GM21381 (cell line): ENCODE data around the gene WWOX.

ENCODE experiments used
- ATAC-seq: cut with Tn5 transposase; IDR thresholded peaks from one replicate; pipeline ENCODE4 v1.9.1; 2021; ENCODE audit warnings: mild to moderate bottlenecking, moderate library complexity; ENCODE audit not compliant: unreplicated experiment

WWOX gene

DNA sequence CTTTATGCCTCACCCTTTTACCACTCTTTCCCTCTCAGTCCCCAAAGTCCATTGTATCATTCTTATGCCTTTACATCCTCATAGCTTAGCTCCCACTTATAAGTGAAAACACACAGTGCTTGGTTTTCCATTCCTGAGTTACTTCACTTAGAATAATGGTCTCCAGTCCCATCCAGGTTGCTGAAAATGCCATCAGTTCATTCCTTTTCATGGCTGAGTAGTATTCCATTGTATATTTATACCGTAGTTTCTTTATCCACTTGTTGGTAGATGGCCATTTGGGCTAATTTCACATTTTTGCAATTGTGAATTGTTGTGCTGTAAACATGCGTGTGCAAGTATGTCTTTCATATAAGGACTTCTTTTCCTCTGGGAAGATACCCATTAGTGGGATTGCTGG, 597.3 kb downstream of the WWOX start:
- no peak for ATAC-seq

DNA sequence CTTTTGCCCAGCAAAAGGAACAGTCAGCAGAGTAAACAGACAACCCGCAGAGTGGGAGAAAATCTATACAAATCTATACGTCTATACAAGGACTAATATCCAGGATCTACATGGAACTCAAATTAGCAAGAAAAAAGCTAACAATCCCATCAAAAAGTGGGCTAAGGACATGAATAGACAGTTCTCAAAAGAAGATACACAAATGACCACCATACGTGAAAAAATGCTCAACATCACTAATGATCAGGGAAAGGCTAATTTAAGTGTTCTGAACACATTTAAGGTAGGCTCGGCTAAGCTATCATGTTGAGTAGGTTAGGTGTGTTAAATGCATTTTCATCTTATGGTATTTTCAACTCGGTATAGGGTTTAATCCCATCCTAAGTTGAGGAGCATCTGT, 598.0 kb downstream of the WWOX start:
- ATAC-seq = no peak

DNA sequence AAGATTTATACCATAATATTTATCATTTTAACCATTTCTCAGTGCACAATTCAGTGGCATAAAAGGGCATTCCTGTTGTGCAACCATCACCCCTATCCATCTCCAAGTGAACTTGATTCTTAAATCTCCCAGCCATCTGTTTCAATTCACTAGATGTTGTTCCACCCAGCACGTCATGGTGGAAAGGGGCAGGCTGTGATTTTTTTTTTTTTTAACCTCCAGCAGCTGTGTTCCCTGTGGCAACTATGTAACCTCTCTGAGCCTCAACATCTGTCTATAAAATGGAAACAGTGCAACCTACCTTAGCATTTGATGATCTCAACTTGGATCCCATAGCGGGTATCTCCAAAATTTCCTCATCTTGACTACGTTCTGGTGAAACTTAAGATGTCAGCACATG, 604.5 kb downstream of the WWOX start:
- no peak for ATAC-seq

DNA sequence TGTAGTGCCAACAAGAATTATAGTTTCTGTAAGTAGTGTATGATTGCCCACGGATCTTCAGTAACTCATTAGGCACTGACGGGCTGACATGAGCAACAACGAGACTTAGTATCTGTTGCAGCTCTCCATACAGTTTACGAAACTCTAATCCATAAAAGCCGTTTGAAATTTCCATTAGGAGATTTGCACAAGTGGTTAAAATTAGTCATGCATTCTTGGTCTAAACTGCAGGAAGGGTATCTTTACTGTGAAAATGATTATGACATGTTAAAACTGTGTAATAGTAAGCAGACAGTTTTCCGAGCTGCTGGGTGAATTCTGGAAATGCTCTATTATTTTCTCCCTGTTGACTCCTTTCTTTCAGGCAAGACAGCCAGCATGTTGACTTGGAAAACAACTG, 605.0 kb downstream of the WWOX start:
- ATAC-seq = no peak

DNA sequence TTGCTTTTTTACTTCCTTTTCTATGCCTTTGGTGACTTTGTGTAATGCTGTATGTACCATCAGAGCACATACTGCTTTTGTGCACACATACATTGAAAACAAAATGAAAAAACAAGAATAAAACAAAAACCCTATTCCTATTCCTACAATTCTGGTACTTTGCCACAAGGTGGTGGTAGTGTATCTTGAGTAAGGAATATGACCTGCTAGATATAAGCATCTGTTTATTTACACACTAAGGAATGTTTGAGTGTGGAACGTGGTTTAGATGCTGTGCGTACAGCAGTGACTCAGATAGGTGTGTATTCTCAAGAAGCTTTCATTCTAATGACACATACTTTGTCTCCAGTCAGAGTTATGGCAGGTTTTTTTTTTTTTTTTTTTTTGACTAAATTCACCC, 606.2 kb downstream of the WWOX start:
- ATAC-seq = no peak

DNA sequence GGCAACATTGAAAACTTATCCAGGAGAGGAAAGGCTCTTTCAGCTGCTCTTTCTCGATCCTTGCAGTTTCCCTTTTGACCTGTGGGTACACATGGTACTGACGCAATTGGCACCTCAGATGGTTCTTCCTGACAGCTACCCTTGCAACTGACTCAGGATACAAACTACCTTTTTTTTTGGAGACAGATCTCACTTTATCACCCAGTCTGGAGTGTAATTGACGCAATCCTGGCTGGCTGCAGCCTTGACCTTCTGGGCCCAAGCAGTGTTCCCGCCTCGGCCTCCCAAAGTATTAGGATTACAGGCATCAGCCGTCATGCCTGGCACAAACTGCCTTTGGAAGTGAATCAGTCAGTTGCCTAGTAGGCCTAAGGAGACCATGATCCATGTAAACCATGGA, 607.2 kb downstream of the WWOX start:
- ATAC-seq = no peak

DNA sequence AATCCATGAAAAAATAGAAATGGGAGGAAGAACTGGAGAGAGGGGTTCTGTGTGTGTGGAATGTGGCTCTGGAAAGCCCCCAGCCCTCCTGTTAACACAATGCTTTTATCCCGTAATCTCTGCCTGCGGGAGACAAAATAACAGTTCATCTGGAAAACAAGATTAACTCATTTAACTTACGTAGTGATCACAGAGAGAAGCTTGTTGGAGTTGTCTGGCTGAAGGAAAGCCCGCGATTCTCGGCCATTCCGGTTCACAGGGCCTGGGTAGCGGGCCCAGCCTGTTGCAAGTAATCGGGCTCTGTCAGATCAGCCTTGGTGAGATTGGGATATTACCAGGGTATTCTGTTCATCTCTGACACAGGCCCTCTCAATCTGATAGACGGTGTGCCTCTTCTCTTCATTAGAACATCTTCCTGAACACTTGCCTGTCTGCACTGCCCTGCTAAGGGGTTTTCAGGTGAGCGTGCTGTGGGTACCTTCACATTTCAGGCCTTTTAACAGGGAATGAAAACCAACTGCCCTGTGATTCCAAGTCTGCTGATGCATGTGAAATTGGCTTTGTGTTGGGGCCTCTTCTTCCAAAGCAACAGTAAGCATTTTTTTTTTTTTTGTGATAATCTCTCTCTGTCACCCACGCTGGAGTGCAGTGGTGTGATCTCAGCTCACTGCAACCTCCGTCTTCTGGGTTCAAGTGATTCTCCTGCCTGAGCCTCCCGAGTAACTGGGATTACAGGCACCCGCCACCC, 609.9 kb downstream of the WWOX start:
- ATAC-seq = no peak

DNA sequence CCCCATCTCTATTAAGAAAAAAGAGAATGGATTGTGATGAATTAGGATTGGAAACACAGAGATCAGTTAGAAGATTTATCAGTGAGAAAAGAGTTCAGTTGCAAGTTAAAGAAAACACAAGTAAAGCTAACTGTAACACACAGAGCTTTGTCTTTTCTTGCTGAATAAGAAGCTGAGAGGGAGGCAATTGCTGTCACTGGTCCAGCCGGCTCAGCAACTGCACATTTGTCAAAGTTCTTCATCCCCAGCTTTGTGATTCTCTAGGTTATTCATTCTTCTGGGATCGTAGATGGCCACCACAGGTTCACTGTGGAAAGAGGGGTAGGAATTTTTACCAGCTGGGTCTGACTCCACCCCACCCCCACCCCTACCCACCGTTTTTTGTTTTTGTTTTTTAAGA, 615.7 kb downstream of the WWOX start:
- no peak for ATAC-seq

DNA sequence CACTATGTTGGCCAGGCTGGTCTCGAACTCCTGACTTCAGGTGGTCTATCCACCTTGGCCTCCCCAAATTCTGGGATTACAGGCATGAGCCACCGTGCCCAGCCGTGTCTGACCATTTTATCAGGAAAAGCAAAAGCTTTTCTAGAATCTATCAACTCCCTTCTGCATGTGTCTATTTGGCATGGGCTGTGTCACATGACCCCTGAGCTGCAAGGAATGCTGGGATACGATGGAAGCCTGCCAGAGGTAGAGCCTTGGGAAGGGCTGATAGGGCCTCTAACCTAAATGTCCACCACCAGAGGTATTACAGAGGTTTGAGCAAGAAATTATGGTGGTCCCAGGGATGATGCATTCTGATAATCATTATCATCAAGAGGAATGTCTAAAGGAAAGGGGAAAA, 616.2 kb downstream of the WWOX start:
- no peak for ATAC-seq

DNA sequence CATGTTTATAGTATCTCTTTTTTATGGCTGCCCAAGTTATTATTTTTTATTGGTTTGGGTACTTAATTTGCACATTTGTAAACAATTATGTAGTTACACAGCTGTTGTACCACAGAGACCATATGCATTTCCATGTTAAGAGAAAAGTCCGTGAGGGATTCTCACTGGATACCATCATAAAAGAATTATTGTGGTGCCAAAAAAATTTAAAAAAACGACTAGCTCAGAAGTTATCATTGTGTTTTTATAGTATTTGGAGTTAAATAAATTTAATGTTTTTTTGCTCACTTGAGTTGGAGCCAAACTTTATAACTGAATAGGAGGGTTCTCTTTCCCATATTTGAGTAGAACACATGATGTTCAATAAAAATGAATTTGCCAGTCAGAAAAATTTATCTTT, 618.7 kb downstream of the WWOX start:
- ATAC-seq = no peak

DNA sequence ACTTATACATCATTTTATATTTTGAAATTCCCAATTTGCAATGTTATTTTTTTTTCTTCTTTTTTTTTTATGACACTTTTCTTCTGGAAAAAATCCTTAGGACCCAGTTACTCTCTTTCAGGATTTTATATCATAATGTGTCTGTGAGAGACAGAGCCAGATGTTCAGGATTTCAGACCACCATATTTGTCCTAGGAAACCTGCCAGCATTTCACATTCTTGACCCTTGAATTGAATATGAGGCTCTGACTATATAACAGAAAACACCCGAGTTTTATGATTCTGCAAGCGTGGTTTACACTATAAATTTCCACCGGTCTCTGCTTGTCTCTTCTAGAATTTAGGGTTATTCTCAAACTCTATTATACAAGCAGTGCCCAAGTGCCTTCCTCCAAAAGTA, 621.0 kb downstream of the WWOX start:
- ATAC-seq = no peak

DNA sequence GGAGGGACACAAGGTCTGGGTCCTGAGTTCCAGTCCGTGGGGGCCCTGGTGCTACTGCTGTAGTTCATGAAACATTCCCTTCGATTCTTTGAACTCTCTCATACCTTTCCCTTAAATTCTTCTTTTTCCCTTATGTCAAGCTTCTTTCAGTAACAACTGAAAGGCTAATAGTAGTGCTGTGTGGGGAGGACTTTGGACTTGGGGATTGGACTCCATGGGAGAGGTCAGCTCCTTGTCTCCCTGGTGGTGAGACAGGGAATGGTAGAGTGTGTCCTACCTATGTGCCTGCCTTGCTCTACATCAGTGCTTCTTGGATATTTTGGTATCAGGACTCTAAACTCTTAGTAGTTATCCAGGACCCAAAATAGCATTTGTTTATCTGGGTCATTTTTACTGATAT, 628.1 kb downstream of the WWOX start:
- ATAC-seq = no peak

DNA sequence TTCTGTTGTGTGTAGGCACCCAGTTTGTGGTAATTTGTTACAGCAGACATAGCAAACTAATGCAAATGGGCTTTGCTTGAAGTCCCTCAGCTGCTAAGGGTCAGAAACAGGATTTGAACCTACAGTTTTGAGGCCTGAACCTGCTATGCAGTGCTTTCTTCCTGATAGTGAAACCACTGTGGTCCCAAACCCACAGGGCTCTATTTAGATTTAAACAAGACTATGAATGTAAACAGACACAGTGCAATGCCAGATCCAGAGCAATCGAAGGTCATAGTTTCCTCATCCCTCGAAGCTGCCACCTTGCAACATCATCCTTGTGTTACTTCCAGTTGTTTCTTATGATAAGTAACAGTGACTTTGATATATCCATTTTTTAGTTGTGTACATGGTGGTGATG, 630.2 kb downstream of the WWOX start:
- no peak for ATAC-seq

DNA sequence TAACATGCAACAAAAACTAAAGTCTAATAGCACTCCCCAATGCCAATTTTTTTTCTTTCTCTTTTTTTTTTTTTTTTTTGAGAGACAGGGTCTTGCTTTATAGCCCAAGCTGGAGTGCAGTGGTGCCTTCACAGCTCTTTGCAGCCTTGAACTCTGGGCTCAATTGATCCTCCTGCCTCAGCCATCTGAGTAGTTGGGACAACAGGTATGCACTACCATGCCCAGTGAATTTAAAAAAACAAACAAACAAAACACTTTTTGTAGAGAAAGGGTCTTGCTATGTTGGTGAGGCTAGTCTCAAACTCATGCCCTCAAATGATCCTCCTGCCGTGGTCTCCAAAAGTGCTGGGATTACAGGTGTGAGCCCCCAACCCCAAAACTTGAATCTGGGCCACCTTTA, 632.3 kb downstream of the WWOX start:
- no peak for ATAC-seq

DNA sequence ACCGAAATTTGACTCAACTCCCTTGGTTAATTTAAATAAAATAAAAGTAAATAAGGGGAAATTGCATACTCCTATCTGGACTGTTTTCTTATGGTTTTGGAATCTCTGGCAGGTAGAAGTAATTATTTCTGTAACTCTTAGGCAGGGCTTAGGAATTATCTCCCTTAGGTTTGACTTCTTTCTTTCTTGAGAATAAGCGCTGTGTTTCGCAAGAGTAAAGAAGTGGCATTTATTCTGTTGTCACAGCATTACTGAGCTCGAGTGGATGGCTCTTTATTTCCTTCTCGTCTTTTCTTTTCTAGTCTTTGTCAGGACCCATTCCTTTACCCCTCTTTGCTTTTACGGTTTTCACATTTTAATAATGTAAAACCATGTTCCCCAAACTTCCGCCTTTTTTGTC, 633.2 kb downstream of the WWOX start:
- no peak for ATAC-seq

DNA sequence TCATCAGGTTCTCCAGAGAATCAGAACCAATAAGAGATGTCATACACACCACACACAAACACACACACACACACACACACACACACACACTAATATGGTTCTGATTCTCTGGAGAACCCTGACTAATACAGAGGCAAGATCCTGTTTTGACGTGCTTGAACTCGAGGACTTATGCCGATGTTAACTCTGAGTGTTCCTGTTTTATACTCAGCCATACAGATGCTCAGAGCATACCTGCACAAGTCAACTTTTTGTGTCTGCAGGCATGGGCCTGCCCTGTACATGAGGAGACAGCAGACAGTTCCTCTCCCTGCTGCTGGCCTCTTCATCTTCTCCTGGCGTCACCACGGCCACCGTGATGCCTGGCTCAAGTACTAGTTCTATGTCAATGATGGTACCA, 635.9 kb downstream of the WWOX start:
- ATAC-seq = no peak

DNA sequence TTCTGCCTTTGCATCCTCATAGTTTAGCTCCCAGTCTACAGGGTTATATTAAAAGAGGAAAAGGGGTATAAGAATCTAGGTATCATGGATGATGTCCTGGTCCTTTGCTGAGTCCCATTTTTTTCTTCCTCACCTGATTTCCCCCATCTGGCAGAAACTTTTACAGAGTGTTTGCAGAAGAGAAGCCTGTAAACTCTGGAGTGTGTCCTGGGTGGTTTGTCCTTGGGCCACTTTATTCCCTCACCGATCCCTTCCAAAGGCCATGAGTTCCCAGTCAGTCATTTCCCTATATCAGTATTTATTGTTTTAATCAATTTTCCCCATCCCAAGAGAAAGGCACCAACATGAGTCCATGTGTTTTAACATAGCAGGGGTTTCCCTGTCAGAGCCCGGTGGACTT, 638.2 kb downstream of the WWOX start:
- ATAC-seq = no peak

DNA sequence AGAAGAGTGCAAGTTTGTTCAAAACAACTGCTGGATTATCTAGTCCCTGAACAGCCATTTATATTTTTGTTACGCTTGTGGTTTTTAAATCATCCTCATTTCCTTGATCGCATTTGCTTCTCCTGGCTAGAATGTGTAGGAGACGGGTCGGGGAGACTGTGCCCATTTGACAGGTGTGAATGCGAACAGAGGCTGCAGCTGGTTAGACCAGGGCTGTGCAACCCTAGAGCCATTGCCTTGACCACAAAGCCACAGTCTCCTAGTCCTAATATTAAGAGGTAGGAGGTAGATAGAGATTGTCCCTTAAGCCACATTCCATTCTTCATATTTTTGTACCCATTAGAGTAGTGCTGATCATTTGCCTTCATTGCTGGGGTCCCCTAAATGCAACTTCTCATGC, 639.1 kb downstream of the WWOX start:
- no peak for ATAC-seq

DNA sequence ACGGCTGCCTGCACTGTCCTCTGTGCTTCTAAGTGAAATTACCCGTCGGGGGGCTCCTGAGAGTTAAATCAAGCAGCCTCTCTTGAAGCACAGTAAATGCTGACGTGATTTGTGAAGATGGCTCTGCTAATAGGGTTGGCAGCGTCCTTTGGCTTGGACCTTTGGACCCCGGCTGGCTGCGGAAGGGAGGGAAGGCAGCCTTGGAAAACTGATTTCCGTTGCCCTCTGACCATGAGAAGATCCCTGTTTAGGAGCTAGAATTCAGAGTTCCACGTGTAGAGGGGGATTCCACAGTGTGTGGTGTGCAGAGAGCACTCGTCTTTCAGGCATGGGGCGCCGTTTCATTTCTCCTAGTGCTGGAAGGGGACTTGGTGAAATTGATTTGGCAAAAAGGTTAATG, 640.8 kb downstream of the WWOX start:
- ATAC-seq = no peak

DNA sequence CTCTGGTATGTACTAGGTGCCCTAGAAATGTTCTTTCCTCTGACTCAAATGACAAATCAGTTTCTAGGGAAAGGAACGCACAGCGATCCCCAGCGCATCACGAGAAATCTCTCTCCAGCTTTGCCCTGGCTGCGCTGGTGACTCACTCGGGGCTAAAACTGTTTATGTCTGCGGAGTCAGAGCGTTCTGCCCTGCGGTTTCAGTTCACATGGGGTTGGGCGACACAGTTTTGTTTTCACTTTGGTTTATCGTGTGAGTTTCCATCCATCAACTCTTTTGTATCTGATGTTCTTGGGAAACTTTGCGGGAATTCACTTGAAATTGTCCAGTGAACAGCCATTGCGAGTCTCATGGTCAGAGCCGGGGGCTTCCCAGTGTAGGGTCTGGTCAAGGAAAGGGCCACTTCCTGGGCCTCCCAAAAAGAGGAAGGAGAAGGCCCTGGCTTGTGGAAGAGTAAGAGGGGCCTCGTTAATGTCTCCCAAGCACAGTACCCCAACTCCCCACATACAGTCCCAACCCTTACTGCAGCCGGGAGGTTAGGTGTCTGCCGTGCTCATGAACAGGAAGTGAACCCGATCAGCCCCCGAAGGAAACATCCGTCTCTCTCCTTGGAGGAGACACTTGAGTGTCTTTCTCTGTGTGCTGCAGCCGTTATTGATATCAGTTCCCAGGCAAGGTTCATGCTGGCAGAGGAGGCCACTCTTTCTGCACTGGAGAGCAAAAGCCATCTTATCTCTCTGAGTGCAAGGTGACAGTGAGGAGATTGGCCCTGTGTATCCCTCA, 643.2 kb downstream of the WWOX start:
- ATAC-seq = peak; percentile 93

DNA sequence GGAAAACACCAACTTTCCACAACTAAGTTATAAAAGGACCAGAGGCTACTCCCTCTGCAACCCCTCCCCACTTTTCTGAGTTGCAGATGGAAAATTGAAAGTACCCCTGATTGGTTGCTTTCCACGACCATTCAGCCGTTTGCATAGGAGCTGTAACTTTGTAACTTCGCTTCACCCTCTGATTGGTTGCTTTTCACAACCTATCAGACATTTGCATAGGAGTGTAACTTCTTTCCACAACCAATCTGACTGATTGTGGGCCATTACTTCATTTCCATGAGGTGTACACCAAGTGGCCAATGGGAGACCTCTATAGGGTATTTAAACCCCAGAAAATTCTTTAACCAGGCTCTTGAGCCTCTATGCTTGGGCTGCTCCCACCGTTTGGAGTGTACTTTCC, 644.1 kb downstream of the WWOX start:
- no peak for ATAC-seq

DNA sequence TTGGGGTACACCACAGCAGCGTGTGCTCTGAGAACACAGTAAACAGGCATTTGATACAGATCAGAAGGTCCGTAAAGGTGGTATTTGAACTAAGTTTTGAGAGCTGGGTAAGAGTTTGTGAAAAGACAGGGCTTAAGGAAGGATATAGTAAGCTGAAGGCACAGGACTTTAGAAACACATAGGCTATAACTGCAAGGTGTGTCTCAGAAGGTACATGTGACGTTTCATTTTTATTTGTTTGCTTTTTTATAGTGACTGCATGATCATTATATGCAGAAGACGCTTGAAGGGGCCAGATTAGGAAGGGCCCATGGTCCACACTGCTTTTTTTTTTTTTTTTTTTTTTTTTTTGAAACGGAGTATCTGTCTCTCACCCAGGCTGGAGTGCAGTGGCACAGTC, 644.6 kb downstream of the WWOX start:
- ATAC-seq = no peak

DNA sequence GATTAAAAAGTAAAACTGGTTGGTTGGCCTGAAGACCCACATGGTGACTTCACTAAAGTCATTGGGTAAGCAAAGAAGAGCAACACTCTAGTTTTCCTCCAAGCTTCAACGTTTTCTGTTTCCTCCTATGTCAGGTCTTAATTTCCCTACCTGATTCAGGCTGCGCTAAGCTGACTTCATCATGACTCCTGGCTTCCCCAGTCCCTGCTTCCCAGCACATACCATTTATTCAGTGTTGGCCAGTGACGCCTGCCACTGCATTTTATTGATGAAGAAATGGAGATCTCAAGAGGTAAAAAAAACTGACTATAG, 645.3 kb downstream of the WWOX start:
- no peak for ATAC-seq
